Neural cell (in vitro differentiated cells): Measurements from ENCODE around the gene MCOLN1. TPM values are rescaled to one million over a fixed set of nuclear protein-coding genes. Genes with fewer than 3 reads are reported as not detected.

Experiments
- H2AFZ ChIP-seq: fragments of 200-600, 300-800 bp; sonication (generic), shearing (Covaris generic); 2 replicates; pipeline ENCODE4 v1.6.0; 2014; ENCODE audit warnings: low read depth, mild to moderate bottlenecking, antibody characterized with exemption, low read length, moderate library complexity
- H3F3A ChIP-seq: fragments of 200-600 bp; shearing (Covaris generic); 2 replicates; pipeline ENCODE4 v1.6.1; 2016; ENCODE audit warnings: mild to moderate bottlenecking, moderate library complexity, mixed read lengths, antibody characterized with exemption, low read length; ENCODE audit not compliant: insufficient read depth, poor library complexity, severe bottlenecking
- H3K27ac ChIP-seq: fragments of 200-600, 300-800 bp; sonication (generic), shearing (Covaris generic); 2 replicates; pipeline ENCODE4 v1.5.1; 2014; ENCODE audit warnings: mild to moderate bottlenecking, low read length, moderate library complexity
- H3K27me3 ChIP-seq: fragments of 300-800, 200-600 bp; sonication (generic), shearing (Covaris generic); 2 replicates; pipeline ENCODE4 v1.6.0; 2014; ENCODE audit warnings: mild to moderate bottlenecking, low read depth, low read length, moderate library complexity; ENCODE audit not compliant: insufficient read depth
- H3K36me3 ChIP-seq: fragments of 300-800, 200-600 bp; sonication (generic), shearing (Covaris generic); 2 replicates; pipeline ENCODE4 v1.5.1; 2014; ENCODE audit warnings: mild to moderate bottlenecking, antibody characterized with exemption, low read length, moderate library complexity; ENCODE audit not compliant: insufficient read depth
- H3K4me2 ChIP-seq: fragments of 300-800, 200-600 bp; sonication (generic), shearing (Covaris generic); 2 replicates; pipeline ENCODE4 v1.6.0; 2014; ENCODE audit warnings: mild to moderate bottlenecking, low read length
- H3K4me3 ChIP-seq: fragments of 300-800, 200-600 bp; sonication (generic), shearing (Covaris generic); 2 replicates; pipeline ENCODE4 v1.5.1; 2014; ENCODE audit warnings: mild to moderate bottlenecking, low read length, moderate library complexity
- H3K79me2 ChIP-seq: fragments of 200-600 bp; shearing (Covaris generic); replicated peaks from 2 replicates; pipeline ENCODE4 v1.6.0; 2014; ENCODE audit warnings: mild to moderate bottlenecking, low read length, moderate library complexity; ENCODE audit not compliant: insufficient read depth
- H3K9ac ChIP-seq: fragments of 300-800, 200-600 bp; sonication (generic), shearing (Covaris generic); 2 replicates; pipeline ENCODE4 v1.6.1; 2016; ENCODE audit warnings: mild to moderate bottlenecking, low read length, mixed read lengths
- H3K9me2 ChIP-seq: fragments of 200-600 bp; shearing (Covaris generic); 2 replicates; pipeline ENCODE4 v1.6.1; 2016; ENCODE audit warnings: mild to moderate bottlenecking, low read length, mixed read lengths; ENCODE audit not compliant: insufficient read depth
- H3K9me3 ChIP-seq: fragments of 200-600, 300-800 bp; sonication (generic), shearing (Covaris generic); 2 replicates; pipeline ENCODE4 v1.6.1; 2016; ENCODE audit warnings: mild to moderate bottlenecking, mixed run types, low read length, moderate library complexity, mixed read lengths
- H4K20me1 ChIP-seq: fragments of 200-600 bp; shearing (Covaris generic); 2 replicates; pipeline ENCODE4 v1.6.1; 2016; ENCODE audit warnings: mild to moderate bottlenecking, mixed run types; ENCODE audit not compliant: insufficient read depth
- CTCF ChIP-seq: fragments of 450-650 bp; IDR thresholded peaks from 2 replicates; pipeline ENCODE4 v1.5.1; 2014; ENCODE audit warnings: antibody characterized with exemption, mild to moderate bottlenecking, moderate library complexity; ENCODE audit not compliant: poor library complexity, severe bottlenecking
- EP300 ChIP-seq: fragments of 450-650 bp; conservative IDR thresholded peaks from 2 replicates; pipeline ENCODE4 v1.6.1; 2014; ENCODE audit warnings: antibody characterized with exemption, mild to moderate bottlenecking, moderate library complexity; ENCODE audit not compliant: poor library complexity, severe bottlenecking
- EZH2 ChIP-seq: fragments of 200-600, 300-800 bp; shearing (Covaris generic), sonication (generic); IDR thresholded peaks from 2 replicates; pipeline ENCODE4 v1.6.1; 2014; ENCODE audit warnings: antibody characterized with exemption, low read length, borderline replicate concordance, mild to moderate bottlenecking; ENCODE audit not compliant: insufficient read depth, poor library complexity, severe bottlenecking
- MXI1 ChIP-seq: fragments of 450-650 bp; conservative IDR thresholded peaks from 2 replicates; pipeline ENCODE4 v1.6.1; 2014; ENCODE audit warnings: antibody characterized with exemption, mild to moderate bottlenecking; ENCODE audit not compliant: poor library complexity, severe bottlenecking
- POLR2AphosphoS5 ChIP-seq: IDR thresholded peaks from 2 replicates; pipeline ENCODE4 v1.6.1; 2012
- RAD21 ChIP-seq: fragments of 450-650 bp; conservative IDR thresholded peaks from 2 replicates; pipeline ENCODE4 v1.6.1; 2014; ENCODE audit warnings: antibody characterized with exemption, mild to moderate bottlenecking, moderate library complexity
- REST ChIP-seq: IDR thresholded peaks from 2 replicates; pipeline ENCODE4 v1.6.1; 2012; ENCODE audit warnings: borderline replicate concordance
- SMC3 ChIP-seq: fragments of 450-650 bp; conservative IDR thresholded peaks from 2 replicates; pipeline ENCODE4 v1.6.1; 2014; ENCODE audit warnings: antibody characterized with exemption, mild to moderate bottlenecking, moderate library complexity; ENCODE audit not compliant: poor library complexity
- TAF1 ChIP-seq: IDR thresholded peaks from 2 replicates; pipeline ENCODE4 v1.6.1; 2012; ENCODE audit warnings: low read depth
- polyA plus RNA-seq: library from polyadenylated mRNA; depleted of rRNA; stranded (reverse); fragments of >200 nt; gene quantifications from 2 replicates; pipeline ENCODE4 v1.2.3, GENCODE V29; 2014

Gene MCOLN1
- polyA plus RNA-seq, 1 donor from 2014 or later: 16.9 TPM

- no peak overlapping the region for H3K4me2 ChIP-seq
These were observed 32.1 kb downstream of the MCOLN1 start for GRCh38 chr19:7554565-7554964.

More at GRCh38 chr19:7554565-7554964, 32.1 kb downstream of the MCOLN1 start:
- Histone ChIP-seq H3K36me3 (peaks cover 6% of the 10 kb centered on the region), H2AFZ (no peak overlapping the region), H4K20me1 (no peaks in the 10 kb centered on the region), H3K9me3 (no peaks in the 10 kb centered on the region), H3K27me3 (no peaks in the 10 kb centered on the region), H3K27ac (no peak overlapping the region), H3K79me2 (no peaks in the 10 kb centered on the region), H3K4me3 (no peak overlapping the region), H3K9ac (no peak overlapping the region), H3F3A (no peaks in the 10 kb centered on the region), H3K9me2 (no peaks in the 10 kb centered on the region)
- TF ChIP-seq CTCF (no peak), SMC3 (no peak), EZH2 (no peak), RAD21 (no peak), POLR2AphosphoS5 (no peak), MXI1 (no peak), EP300 (no peak), TAF1 (no peak), REST (no peak)
